Fibroblast of the aortic adventitia (primary cell): ENCODE results near the gene UGT1A1. TPM values are rescaled to one million over a fixed set of nuclear protein-coding genes. Genes with fewer than 3 reads are reported as not detected.
"Not testable (repeated sequence)": the region's sequence is repeated elsewhere in the genome, so short reads cannot be mapped to it uniquely, and the experiment has no call there.

Experiments used
- DNase-seq: peaks from one replicate; pipeline ENCODE4 v3.0.0-alpha.2; 2010; ENCODE audit warnings: low read depth
- H3K4me3 ChIP-seq: 2 replicates; pipeline ENCODE4 v1.5.1; 2011; ENCODE audit warnings: low read depth, mild to moderate bottlenecking, control low read depth, low read length, moderate library complexity
- CTCF ChIP-seq: IDR thresholded peaks from 2 replicates; pipeline ENCODE4 v1.5.1; 2011; ENCODE audit warnings: mild to moderate bottlenecking, low read length, control low read depth, inconsistent platforms; ENCODE audit not compliant: insufficient read depth
- total RNA-seq: library from RNA; depleted of rRNA; stranded (reverse); fragments of >200 nt; gene quantifications from 2 replicates; pipeline ENCODE4 v1.2.3, GENCODE V29; 2012; ENCODE audit warnings: low replicate concordance

The UGT1A1 gene
- total RNA-seq, 1 donor = not detected

GRCh38 chr2:233747283-233747544 is 12.9 kb upstream of the UGT1A1 start:
- no peak overlapping the region for H3K4me3 ChIP-seq
- no peak for TF ChIP-seq CTCF

GRCh38 chr2:233750689-233751088 is 9.4 kb upstream of the UGT1A1 start:
- not testable (repeated sequence) for H3K4me3 ChIP-seq, DNase-seq

More at GRCh38 chr2:233747283-233747544, 12.9 kb upstream of the UGT1A1 start:
- no peak for DNase-seq

GRCh38 chr2:233751212-233752009 is 8.7 kb upstream of the UGT1A1 start:
- not testable (repeated sequence) for H3K4me3 ChIP-seq, DNase-seq

GRCh38 chr2:233754872-233755611 is 5.0 kb upstream of the UGT1A1 start:
- no peak overlapping the region for H3K4me3 ChIP-seq
- DNase-seq = no peak
- no peak for TF ChIP-seq CTCF

GRCh38 chr2:233756429-233757081 is 3.5 kb upstream of the UGT1A1 start:
- peak; percentile 36 for DNase-seq
- TF ChIP-seq CTCF = no peak
- H3K4me3 ChIP-seq = no peak overlapping the region

GRCh38 chr2:233758141-233758540 is 1.9 kb upstream of the UGT1A1 start:
- DNase-seq = no peak
- H3K4me3 ChIP-seq = no peak overlapping the region
- no peak for TF ChIP-seq CTCF

GRCh38 chr2:233758849-233759248 is 1.2 kb upstream of the UGT1A1 start:
- no peak overlapping the region for H3K4me3 ChIP-seq
- DNase-seq = peak; percentile 59
- TF ChIP-seq CTCF = no peak
